Dedifferentiated amniotic fluid mesenchymal stem cell (primary cell): ENCODE data around the gene C5orf58.

Experiments
- DNase-seq: peaks from one replicate; pipeline ENCODE4 v3.0.0-alpha.2; 2016; ENCODE audit errors: extremely low spot score

C5orf58 gene

DNA sequence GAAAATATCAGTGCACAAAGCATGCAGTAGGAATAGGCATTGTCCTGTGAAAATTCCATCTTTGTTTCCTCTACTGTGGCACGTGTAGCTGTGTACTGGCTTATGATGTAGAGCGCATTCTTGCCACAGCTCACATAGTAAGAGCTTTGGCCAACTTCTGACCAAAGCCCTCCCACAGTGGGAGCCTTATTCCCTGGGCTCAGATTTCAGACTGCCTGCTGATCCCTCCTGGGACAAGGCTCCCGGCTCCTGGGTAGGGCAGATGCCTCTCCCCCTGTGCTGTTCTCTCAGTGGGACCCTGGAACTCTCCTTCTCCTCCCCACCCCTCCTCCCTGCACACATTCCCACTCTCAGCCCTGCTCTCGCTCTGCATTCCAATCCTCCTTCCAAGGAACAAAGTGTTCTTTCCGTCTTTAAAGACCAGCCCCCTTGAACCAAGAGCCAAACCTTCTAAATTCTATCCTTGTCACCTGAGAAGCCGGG, 47.3 kb downstream of the C5orf58 start:
- DNase-seq: no peak

DNA sequence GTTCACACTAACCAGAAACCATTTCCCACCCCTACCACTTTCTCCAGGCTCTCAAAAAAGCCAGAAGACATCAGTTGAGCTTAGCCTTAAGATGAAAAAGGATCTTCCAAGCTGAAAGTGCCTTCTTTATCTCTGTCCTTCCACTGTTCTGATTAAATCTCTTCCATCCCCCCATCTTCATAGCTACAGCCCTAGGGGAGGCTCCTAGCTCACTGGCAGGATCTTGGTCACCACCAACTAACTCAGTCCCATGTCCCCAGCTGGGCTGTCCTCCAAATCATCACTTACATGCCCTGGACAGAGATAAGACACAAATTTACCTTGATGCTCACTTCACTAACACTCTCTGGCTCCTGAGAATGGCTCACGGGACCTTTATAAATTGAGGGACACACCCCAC, 50.5 kb downstream of the C5orf58 start:
- no peak for DNase-seq

DNA sequence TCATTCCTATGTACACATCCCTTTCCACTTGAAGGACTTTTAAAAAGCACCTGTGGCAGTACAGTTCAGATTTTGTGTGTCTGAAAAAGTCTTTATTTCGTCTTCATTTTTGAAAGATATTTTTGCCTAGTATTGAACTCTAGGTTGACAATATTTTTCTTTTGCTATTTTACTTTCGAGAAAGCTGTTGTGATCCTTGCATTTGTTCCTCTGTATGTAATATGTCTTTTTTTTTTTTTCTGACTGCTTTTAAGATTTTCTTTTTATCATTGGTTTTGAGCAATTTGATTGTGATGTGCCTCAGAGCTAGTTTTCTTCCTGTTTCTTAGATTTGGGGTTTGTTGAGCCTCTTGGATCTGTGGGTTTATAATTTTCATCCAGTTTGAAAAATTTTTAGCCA, 51.4 kb downstream of the C5orf58 start:
- DNase-seq: no peak

DNA sequence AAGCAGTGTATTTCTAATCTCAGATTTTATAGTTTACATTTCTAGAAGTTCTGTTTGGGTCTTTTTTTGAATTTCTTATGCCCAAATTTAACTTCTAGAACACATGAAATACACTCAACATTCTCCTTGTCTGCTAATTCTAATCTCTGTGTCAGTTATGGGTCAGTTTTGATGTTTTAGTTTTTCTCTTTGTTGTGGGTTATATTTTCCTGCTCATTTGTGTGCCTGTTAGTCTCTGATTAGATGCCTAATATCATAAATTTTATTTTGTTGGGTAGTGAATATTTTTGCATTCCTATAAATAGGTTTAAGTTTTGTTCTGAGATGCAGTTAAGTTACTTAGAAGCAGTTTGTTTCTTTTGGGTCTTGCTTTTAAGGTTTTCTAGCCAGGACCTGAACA, 52.4 kb downstream of the C5orf58 start:
- no peak for DNase-seq

DNA sequence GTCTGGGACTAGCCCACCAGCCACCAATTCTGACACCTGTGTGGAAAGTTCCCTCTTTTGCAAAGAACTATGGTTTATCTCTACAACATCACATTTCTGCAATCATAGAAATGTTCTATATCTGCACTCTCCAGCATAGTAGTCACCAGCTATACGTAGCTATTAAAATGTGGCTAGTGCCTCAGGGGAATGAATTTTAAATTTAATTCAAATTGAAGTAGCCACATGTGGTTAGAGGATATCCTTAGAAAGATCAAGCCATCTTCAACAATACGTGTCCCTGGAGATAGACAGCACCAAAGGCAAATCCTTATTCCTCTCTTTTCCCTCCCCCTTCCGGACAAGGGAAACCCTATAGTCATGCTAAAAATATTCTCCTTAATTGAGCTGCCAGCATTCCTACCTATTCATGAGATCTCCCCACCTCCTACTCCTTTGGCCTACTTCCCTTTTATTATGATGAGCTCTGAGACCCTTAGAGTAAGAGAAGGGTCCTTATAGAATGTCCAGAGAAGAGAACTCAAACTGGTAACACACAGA, 53.7 kb downstream of the C5orf58 start:
- no peak for DNase-seq

DNA sequence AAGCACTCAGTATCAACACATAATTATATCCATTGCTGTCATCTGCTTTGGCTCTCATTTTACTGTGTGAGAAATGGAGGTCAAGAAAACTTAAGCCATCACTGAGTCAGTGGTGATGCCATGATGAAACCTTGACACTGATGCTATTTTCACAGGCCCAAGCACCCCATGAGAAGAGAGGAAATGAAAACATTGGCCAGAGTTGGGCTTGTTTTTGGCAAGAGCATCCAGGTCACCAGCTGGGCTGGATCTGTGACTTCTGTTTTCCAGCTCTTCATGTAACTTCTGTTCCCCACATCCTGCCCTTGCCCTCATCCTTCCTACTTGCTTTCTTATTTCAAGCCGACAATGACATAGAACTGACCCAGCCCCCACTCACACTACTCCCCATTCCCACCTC, 54.7 kb downstream of the C5orf58 start:
- no peak for DNase-seq

DNA sequence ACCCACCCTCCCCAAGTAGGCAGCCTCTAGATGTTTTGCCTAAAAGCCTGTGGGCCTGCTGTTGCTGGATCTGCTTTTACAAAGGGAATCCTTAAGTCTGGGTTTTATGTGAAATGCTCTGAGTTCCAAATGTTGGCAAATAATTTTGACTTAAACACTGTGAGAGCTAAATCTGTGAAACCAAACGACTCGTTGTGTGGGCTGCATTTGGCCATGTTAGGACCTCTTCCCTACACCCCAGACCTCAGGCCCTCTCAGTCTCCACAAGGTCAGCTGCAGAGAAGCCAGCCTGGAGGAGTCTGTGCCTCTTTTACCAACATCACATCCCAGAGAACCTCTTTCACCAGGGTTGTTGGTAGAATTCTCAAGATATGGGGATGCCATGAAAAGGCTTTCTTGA, 55.4 kb downstream of the C5orf58 start:
- DNase-seq: no peak

DNA sequence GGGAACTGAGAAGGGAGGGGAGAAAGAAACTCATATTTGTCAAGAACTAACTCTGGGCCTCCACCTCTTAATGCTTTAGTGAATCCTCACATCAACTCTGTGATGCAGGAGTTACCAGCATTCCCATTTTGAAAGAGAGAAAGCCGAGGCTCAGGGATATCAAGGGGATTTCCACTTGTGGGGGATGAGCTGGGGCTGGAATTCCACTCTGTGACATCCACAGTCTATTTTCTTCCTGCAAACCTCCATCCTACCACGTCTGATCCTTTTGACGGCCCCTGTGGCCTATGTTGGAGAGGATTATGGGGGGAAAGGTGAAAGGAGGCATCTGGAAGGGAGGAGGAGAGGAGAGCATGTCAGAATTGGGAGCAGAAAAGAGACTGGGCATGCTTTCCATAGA, 55.8 kb downstream of the C5orf58 start:
- no peak for DNase-seq

DNA sequence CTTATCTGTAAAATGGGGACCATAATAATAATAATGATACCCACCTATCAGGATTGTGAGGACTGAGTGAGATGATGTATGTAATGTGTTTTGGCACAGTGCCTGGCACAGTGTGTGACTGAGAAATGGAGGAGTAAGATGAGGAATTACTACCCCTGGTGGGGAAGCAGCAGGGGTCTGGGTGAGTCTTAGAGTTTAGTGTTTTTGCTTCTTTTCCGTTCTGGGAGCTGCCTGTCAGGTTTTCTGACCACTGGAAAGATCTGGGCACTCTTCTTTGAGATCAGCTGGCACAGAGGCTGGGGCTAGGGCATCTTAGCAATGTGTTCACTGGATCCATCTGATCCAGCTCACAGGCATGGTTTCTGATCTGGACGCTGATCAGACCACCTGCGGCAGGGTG, 56.3 kb downstream of the C5orf58 start:
- DNase-seq: no peak

DNA sequence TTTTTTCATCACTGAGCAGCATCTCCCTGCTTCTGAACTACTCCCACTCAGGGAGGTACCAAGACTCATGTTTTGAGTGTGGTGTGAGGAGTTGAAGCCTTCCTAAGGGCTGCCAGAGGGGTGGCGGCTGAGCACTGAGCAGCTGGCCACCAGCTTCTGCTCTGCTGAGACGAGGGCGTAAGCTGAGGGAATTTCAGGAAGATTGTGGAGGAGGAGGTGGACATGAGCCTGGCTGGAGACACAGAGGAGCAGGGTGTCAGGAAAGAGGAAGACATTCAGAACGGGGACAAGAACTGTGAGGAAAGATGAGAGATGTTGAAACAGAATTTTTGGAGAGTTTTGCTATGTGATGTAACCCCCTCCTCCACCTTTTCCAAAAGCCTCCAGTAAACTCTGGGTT, 57.0 kb downstream of the C5orf58 start:
- no peak for DNase-seq

DNA sequence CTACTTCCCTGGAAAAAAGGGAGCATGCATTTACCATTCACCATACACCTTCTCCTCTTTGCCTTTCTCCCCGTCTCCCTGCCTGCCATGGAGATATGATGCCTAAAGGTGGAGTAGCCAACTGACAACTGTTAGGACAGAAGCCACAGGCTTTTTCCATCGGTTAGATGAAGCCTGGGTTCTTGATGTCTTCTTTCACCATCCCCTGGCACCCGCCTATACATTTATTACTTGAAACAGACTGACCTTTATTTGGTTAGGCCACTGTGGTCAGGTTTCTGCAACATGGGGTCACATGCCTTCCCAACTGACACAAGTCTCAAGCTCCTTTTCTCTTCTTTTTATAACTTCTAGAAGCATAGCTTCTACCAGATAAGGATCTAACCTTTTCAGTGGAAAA, 57.7 kb downstream of the C5orf58 start:
- no peak for DNase-seq

DNA sequence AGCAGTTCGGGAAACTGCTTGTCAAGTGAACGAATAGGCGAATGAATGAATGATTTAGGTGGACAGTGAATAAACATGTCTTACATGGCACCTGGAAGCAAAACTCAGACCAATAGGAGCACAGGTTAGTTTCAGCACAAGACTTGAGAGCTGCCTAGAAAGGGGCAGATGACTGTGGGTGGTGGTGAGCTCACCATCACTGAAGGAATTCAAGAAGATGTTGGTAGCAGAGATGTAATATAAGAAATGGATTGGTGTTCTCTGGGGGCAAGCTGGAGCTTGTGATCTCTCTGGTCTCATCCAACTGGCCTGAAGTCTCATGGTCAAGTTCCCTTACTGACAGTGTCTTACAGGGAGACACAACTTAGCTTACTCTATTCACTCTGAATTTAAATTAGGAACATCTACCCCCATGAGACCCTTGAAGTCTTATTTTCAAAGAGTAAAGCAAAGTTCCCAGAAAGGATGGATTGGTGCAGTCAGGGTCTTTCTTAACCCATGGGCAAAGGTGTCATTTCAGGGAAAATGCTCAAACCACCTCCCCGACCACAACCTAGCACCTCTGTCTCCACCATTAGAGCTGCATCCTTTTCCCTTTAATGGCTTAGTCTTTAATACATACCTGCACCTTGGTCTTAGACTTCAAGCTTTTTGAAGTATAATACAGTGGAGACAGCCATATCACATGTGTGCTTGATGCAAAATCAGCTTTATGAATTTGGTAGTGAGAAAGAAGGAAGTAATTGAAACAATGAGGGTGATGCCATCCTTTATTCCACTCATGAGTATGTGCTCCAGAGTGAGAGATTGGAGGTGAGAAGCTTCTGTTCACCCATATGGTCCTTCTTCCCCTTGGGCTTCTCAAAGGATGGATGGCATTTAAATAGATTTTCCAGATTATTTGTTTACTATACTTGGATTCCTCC, 59.7 kb downstream of the C5orf58 start:
- DNase-seq: no peak

DNA sequence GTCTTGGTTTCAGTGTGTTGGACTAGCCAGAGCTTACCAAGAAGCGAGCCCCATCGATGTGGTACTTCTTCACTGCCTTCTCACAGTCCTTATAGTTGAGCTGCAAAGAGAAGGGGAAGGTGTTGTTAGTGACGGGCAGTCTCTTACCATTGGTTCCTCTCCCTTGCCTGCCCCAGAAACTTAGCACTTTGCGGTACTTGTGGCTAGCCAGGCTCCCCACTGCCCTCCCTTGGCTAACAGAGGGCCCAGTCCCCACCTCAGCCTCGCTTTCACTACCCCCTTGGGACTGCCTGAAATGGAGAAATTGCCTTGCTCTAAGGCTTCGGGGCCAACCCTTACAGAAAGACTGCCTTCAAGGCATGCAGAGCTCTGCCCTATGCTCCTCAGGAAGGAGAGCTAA, 60.5 kb downstream of the C5orf58 start:
- no peak for DNase-seq

DNA sequence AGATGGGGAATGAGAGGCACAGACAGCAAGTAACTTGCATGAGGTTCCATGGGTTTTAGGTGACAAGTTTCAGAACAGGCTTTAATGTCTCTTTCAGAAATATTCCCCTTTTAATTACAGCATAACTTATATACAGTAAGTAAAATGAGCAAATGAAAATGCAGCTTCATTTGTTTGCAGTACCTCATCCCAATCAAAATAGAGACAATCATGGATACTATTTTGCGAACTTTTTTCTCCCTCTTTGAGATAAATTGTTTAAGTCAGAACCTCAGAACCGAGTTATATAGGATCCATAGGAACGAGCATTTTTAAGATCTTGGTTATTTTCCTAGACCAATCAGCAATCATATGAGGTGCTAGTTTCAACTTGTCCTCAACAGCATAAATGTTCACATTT, 61.3 kb downstream of the C5orf58 start:
- no peak for DNase-seq

DNA sequence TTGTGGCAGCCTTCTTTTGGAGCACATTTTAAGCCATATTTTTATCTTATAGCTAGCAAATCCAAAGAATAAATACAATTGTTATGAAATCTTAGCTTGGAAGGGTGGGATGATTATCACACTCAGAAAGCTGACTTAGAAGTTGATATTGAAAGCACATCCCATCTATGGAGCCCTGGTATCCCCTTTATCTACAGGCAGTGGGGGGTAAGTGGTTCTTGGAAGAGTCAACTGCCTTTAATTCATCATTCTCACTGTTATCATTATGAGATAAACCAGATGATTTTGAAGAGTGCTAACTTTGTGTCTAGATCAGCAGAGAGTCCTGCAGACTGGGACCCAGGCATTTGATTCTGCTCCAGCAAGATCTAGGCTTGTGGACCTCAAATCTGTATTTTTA, 61.8 kb downstream of the C5orf58 start:
- no peak for DNase-seq
